Measurements from ENCODE around the gene MGAT2. TPM values are rescaled to one million over a fixed set of nuclear protein-coding genes. Genes with fewer than 3 reads are reported as not detected.

MGAT2 gene
- total RNA-seq, 1 experiment from 2014 or later = 22.9 TPM

DNA sequence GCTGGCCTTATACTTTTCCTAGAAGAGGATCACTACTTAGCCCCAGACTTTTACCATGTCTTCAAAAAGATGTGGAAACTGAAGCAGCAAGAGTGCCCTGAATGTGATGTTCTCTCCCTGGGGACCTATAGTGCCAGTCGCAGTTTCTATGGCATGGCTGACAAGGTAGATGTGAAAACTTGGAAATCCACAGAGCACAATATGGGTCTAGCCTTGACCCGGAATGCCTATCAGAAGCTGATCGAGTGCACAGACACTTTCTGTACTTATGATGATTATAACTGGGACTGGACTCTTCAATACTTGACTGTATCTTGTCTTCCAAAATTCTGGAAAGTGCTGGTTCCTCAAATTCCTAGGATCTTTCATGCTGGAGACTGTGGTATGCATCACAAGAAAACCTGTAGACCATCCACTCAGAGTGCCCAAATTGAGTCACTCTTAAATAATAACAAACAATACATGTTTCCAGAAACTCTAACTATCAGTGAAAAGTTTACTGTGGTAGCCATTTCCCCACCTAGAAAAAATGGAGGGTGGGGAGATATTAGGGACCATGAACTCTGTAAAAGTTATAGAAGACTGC lies 1.5 kb downstream of the MGAT2 start:
- ATAC-seq (no peak), DNase-seq (ENCODE audit: low read depth, low spot score) (no peak)
- H3K4me3 ChIP-seq (replicated peaks in 1 of 2; ENCODE audit: low read depth in 1 of 2, low read length in 2 of 2) = peak overlapping the region in 1 of 2 experiments; percentile 96; a peak in 1 of 4 replicates
- ChIA-PET RAD21 (ENCODE audit: low non-redundant PET in 1 of 2, low total read pairs in 2 of 2, uncharacterized antibody in 2 of 2, unreplicated experiment in 2 of 2) (no interaction called here), CTCF (no interaction called here), POLR2A (interaction anchor here (2.3 kb wide), 2 partner anchors 13 to 20 kb away, joined by 17 read pairs; partner anchors contain the start of gene DNAAF2)
- peaks cover 8 to 33% of the 10 kb centered on the region in 2 experiments; a peak in 3 of 4 replicates for H3K4me1 ChIP-seq (ENCODE audit: control insufficient read depth in 1 of 2, insufficient read depth in 2 of 2, low read length in 2 of 2)
- H2AFZ ChIP-seq (ENCODE audit: low read depth, low read length, poor library complexity, severe bottlenecking) = no peak overlapping the region
- BruUV-seq (replicated peaks) = TSS peak; percentile 73
- H3K4me2 ChIP-seq (ENCODE audit: low read length) = peak overlapping the region; percentile 74; the same call in 1 of the 2 replicates
- no peak for TF ChIP-seq SRF (IDR thresholded peaks at IDR 0.05; ENCODE audit: low read depth)
- TF ChIP-seq, protein P1, sequence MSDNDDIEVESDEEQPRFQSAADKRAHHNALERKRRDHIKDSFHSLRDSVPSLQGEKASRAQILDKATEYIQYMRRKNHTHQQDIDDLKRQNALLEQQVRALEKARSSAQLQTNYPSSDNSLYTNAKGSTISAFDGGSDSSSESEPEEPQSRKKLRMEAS (IDR thresholded peaks at IDR 0.05) = 0 out of 2 replicates have a peak, but pooled peaks have one; percentile 17
- 0 out of 2 replicates have a peak, but pooled peaks cover 4% of the 10 kb centered on the region for H4K20me1 ChIP-seq (ENCODE audit: insufficient read depth)
- H3K9me3 ChIP-seq (ENCODE audit: control insufficient read depth in 1 of 2, insufficient read depth in 1 of 2, low read depth in 1 of 2, low read length in 2 of 2) = no peaks in the 10 kb centered on the region
- peaks cover 77% of the 10 kb centered on the region for H3K79me2 ChIP-seq (ENCODE audit: insufficient read depth, low read length)
- no peak overlapping the region for H3K27ac ChIP-seq (ENCODE audit: low read depth, low read length)
- intact Hi-C loops (cut with micrococcal nuclease) = loop anchor here (5.0 kb wide), 1 partner anchor 495 kb away; the partner anchor contains the start of gene VCPKMT
- peaks cover 17 to 21% of the 10 kb centered on the region in 2 experiments; a peak in 3 of 4 replicates for H3K36me3 ChIP-seq (ENCODE audit: control insufficient read depth in 1 of 2, insufficient read depth in 2 of 2, low read length in 2 of 2)
- H3K9me2 ChIP-seq (ENCODE audit: insufficient read depth) = no peaks in the 10 kb centered on the region
- no peaks in the 10 kb centered on the region for H3K27me3 ChIP-seq (ENCODE audit: insufficient read depth, low read length)
- no peak overlapping the region for H3K9ac ChIP-seq (ENCODE audit: low read length)

DNA sequence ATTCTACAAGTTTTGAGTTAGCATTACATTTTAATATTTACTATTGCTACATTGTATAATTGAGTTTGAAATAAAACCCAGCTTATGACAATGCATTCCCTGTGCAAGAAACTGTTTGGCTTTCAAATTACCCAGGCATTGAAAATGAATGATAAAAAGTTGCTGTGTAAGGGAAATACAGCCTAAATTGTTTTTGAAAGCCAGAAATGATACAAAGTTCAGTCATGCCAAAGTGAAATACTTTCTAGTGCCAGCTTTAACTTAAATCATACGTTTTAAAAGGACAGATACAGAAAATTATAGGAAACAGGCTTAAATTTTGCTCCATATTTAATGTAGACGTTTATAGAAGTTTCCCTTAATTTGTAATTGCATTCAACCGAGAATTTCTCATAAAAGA lies 2.8 kb downstream of the MGAT2 start:
- RAD21 ChIA-PET (ENCODE audit: low non-redundant PET in 1 of 2, low total read pairs in 2 of 2, uncharacterized antibody in 2 of 2, unreplicated experiment in 2 of 2) = no interaction called here
- H3K4me3 ChIP-seq (replicated peaks in 1 of 2; ENCODE audit: low read depth in 1 of 2, low read length in 2 of 2) = no peak overlapping the region
- H2AFZ ChIP-seq (ENCODE audit: low read depth, low read length, poor library complexity, severe bottlenecking) = no peak overlapping the region
- peaks cover 11 to 12% of the 10 kb centered on the region in 2 experiments; a peak in 3 of 4 replicates for H3K36me3 ChIP-seq (ENCODE audit: control insufficient read depth in 1 of 2, insufficient read depth in 2 of 2, low read length in 2 of 2)
- peaks cover 8 to 24% of the 10 kb centered on the region in 2 experiments; a peak in 3 of 4 replicates for H3K4me1 ChIP-seq (ENCODE audit: control insufficient read depth in 1 of 2, insufficient read depth in 2 of 2, low read length in 2 of 2)
- CTCF ChIA-PET = interaction anchor here (2.2 kb wide), 1 partner anchor 11 kb away, joined by 7 read pairs; no protein-coding TSS in a partner anchor
- intact Hi-C loops (cut with micrococcal nuclease) = loop anchor here (5.0 kb wide), 1 partner anchor 494 kb away; the partner anchor contains the start of gene VCPKMT
- no TSS peak for BruUV-seq (replicated peaks)
- H4K20me1 ChIP-seq (ENCODE audit: insufficient read depth) = 0 out of 2 replicates have a peak, but pooled peaks cover 4% of the 10 kb centered on the region
- no peak overlapping the region for H3K27ac ChIP-seq (ENCODE audit: low read depth, low read length)
- DNase-seq (ENCODE audit: low read depth, low spot score) (no peak), ATAC-seq (no peak)
- TF ChIP-seq EGR1 (IDR thresholded peaks at IDR 0.05; ENCODE audit: low read depth) (no peak), POLR2A (IDR thresholded peaks at IDR 0.05; ENCODE audit: borderline replicate concordance, extremely low read depth, insufficient read depth, insufficient read length) (no peak), POLR2AphosphoS5 (IDR thresholded peaks at IDR 0.05; ENCODE audit: low read depth, low read length) (no peak), EZH2phosphoT487 (IDR thresholded peaks at IDR 0.05; ENCODE audit: borderline replicate concordance) (no peak), ZFX (IDR thresholded peaks at IDR 0.05) (no peak), SRF (IDR thresholded peaks at IDR 0.05; ENCODE audit: low read depth) (no peak), SIN3A (IDR thresholded peaks at IDR 0.05; ENCODE audit: low read depth) (no peak)
- TF ChIP-seq, protein P2, sequence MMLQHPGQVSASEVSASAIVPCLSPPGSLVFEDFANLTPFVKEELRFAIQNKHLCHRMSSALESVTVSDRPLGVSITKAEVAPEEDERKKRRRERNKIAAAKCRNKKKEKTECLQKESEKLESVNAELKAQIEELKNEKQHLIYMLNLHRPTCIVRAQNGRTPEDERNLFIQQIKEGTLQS (IDR thresholded peaks at IDR 0.05) = no peak
- TF ChIP-seq, protein P3, sequence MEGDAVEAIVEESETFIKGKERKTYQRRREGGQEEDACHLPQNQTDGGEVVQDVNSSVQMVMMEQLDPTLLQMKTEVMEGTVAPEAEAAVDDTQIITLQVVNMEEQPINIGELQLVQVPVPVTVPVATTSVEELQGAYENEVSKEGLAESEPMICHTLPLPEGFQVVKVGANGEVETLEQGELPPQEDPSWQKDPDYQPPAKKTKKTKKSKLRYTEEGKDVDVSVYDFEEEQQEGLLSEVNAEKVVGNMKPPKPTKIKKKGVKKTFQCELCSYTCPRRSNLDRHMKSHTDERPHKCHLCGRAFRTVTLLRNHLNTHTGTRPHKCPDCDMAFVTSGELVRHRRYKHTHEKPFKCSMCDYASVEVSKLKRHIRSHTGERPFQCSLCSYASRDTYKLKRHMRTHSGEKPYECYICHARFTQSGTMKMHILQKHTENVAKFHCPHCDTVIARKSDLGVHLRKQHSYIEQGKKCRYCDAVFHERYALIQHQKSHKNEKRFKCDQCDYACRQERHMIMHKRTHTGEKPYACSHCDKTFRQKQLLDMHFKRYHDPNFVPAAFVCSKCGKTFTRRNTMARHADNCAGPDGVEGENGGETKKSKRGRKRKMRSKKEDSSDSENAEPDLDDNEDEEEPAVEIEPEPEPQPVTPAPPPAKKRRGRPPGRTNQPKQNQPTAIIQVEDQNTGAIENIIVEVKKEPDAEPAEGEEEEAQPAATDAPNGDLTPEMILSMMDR (IDR thresholded peaks at IDR 0.05 in 2 of 3, conservative IDR thresholded peaks at IDR 0.05 in 1 of 3; ENCODE audit: borderline replicate concordance in 1 of 3, insufficient read depth in 1 of 3, low read depth in 2 of 3, low read length in 2 of 3) = no peak
- TF ChIP-seq, protein P4, sequence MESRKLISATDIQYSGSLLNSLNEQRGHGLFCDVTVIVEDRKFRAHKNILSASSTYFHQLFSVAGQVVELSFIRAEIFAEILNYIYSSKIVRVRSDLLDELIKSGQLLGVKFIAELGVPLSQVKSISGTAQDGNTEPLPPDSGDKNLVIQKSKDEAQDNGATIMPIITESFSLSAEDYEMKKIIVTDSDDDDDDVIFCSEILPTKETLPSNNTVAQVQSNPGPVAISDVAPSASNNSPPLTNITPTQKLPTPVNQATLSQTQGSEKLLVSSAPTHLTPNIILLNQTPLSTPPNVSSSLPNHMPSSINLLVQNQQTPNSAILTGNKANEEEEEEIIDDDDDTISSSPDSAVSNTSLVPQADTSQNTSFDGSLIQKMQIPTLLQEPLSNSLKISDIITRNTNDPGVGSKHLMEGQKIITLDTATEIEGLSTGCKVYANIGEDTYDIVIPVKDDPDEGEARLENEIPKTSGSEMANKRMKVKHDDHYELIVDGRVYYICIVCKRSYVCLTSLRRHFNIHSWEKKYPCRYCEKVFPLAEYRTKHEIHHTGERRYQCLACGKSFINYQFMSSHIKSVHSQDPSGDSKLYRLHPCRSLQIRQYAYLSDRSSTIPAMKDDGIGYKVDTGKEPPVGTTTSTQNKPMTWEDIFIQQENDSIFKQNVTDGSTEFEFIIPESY (IDR thresholded peaks at IDR 0.05; ENCODE audit: extremely low read depth, insufficient replicate concordance, low read length) = no peak
- TF ChIP-seq, protein P1 (IDR thresholded peaks at IDR 0.05) = no peak
- H3K79me2 ChIP-seq (ENCODE audit: insufficient read depth, low read length) = peaks cover 76% of the 10 kb centered on the region
- H3K9me2 ChIP-seq (ENCODE audit: insufficient read depth) = no peaks in the 10 kb centered on the region
- H3K4me2 ChIP-seq (ENCODE audit: low read length) = no peak overlapping the region
- H3K9me3 ChIP-seq (ENCODE audit: control insufficient read depth in 1 of 2, insufficient read depth in 1 of 2, low read depth in 1 of 2, low read length in 2 of 2) = no peaks in the 10 kb centered on the region
- no peak overlapping the region for H3K9ac ChIP-seq (ENCODE audit: low read length)
- no peaks in the 10 kb centered on the region for H3K27me3 ChIP-seq (ENCODE audit: insufficient read depth, low read length)
- POLR2A ChIA-PET = interaction anchor here (1.8 kb wide), 1 partner anchor 11 kb away, joined by 6 read pairs; no protein-coding TSS in a partner anchor
